GM12891 (cell line): ENCODE measurements around the gene NTRK3.

Source experiments
- PAX5 ChIP-seq: IDR thresholded peaks from 2 replicates; pipeline ENCODE4 v1.6.1; 2011; ENCODE audit warnings: low read length, moderate library complexity, mild to moderate bottlenecking; ENCODE audit not compliant: insufficient read depth, severe bottlenecking
- POLR2A ChIP-seq: IDR thresholded peaks from 2 replicates; pipeline ENCODE4 v1.6.1; 2011; ENCODE audit warnings: low read depth, low read length, control low read depth
- POLR2AphosphoS5 ChIP-seq: IDR thresholded peaks from 2 replicates; pipeline ENCODE4 v1.6.1; 2011; ENCODE audit warnings: low read depth, low read length, control low read depth
- POU2F2 ChIP-seq: IDR thresholded peaks from 2 replicates; pipeline ENCODE4 v1.6.1; 2011; ENCODE audit warnings: low read depth, mild to moderate bottlenecking, control low read depth, low read length, moderate library complexity
- SPI1 ChIP-seq: IDR thresholded peaks from 2 replicates; pipeline ENCODE4 v1.6.1; 2011; ENCODE audit warnings: low read depth, low read length, control low read depth
- TAF1 ChIP-seq: IDR thresholded peaks from 2 replicates; pipeline ENCODE4 v1.6.1; 2011; ENCODE audit warnings: low read depth, low read length, control low read depth

DNA sequence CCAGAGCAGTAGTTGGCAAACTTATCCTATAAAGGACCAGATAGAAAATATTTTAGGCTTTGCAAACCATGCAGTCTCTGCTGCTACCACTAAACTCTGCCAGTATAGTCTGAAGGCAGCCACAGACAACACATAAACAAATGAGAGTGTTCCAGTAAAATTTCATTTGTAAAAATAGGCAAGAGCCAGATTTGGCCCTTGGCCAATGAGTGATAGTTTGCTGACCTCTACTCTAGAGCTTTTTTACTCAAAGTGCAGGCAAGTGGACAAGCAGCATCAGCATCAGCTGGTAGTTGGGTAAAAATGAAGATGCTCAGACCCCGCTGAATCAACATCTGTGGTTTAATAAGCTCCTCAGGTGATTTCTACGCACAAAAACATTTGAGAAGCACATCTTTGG, 269.8 kb downstream of the NTRK3 start:
- TF ChIP-seq POLR2AphosphoS5 (no peak), TAF1 (no peak), POLR2A (no peak), SPI1 (no peak), POU2F2 (no peak), PAX5 (no peak)
